KMS-11 (cell line): ENCODE measurements around the gene CD83.

Source experiments
- H2AFZ ChIP-seq: fragments of 200-600 bp; sonication (generic); 2 replicates; pipeline ENCODE4 v1.6.1; 2016; ENCODE audit warnings: antibody characterized with exemption, mixed run types, low read depth
- H3K27ac ChIP-seq: fragments of 200-600 bp; sonication (generic); 2 replicates; pipeline ENCODE4 v1.6.1; 2016; ENCODE audit warnings: mild to moderate bottlenecking, mixed run types
- H3K27me3 ChIP-seq: fragments of 200-600 bp; sonication (generic); 2 replicates; pipeline ENCODE4 v1.6.1; 2017; ENCODE audit warnings: mild to moderate bottlenecking, low read depth, mixed run types, moderate library complexity; ENCODE audit not compliant: insufficient read depth
- H3K36me3 ChIP-seq: fragments of 200-600 bp; sonication (generic); 2 replicates; pipeline ENCODE4 v1.6.1; 2017; ENCODE audit warnings: mild to moderate bottlenecking, mixed run types; ENCODE audit not compliant: insufficient read depth
- H3K4me1 ChIP-seq: fragments of 200-600 bp; sonication (generic); 2 replicates; pipeline ENCODE4 v1.6.1; 2016; ENCODE audit warnings: mild to moderate bottlenecking, low read depth, mixed run types; ENCODE audit not compliant: poor library complexity, severe bottlenecking
- H3K4me2 ChIP-seq: fragments of 200-600 bp; sonication (generic); 2 replicates; pipeline ENCODE4 v1.7.0; 2016; ENCODE audit warnings: mild to moderate bottlenecking, mixed run types
- H3K4me3 ChIP-seq: fragments of 200-600 bp; sonication (generic); IDR thresholded peaks from 2 replicates; pipeline ENCODE4 v1.6.1; 2017; ENCODE audit warnings: low read depth, low read length, mixed read lengths; ENCODE audit not compliant: insufficient read depth
- H3K79me2 ChIP-seq: fragments of 200-600 bp; sonication (generic); 2 replicates; pipeline ENCODE4 v1.6.1; 2016; ENCODE audit warnings: low read depth, mixed run types; ENCODE audit not compliant: insufficient read depth
- H3K9ac ChIP-seq: fragments of 200-600 bp; sonication (generic); 2 replicates; pipeline ENCODE4 v1.6.1; 2016; ENCODE audit warnings: mild to moderate bottlenecking, mixed run types
- H4K20me1 ChIP-seq: fragments of 200-600 bp; sonication (generic); 2 replicates; pipeline ENCODE4 v1.6.1; 2016; ENCODE audit warnings: mild to moderate bottlenecking, mixed run types; ENCODE audit not compliant: insufficient read depth
- TF ChIP-seq, protein P1 (sequence below): fragments of 200-600 bp; sonication (generic); conservative IDR thresholded peaks from 2 replicates; pipeline ENCODE4 v1.6.1; 2017; ENCODE audit warnings: low read depth, mild to moderate bottlenecking, antibody characterized with exemption, low read length, moderate library complexity, mixed read lengths

The CD83 gene

DNA sequence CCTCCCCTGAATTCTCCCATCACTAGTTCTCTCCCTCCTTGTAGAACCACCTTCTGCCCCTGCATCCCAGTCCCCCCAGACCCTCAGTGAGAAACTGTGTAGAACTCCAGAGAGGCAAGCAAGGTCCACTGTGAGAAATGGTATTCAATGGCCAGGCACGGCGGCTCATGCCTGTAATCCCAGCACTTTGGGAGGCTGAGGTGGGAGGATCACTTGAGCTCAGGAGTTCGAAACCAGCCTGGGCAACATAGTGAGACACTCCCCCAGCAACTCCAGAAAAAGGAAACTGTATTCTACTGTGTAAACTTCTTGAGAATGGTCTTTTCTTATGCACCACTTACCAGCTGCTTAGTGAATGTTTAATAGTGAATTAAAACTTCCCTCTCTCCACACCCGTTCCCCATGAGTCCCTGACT, 8.2 kb upstream of the CD83 start:
- no peak overlapping the region for H3K4me3 ChIP-seq

DNA sequence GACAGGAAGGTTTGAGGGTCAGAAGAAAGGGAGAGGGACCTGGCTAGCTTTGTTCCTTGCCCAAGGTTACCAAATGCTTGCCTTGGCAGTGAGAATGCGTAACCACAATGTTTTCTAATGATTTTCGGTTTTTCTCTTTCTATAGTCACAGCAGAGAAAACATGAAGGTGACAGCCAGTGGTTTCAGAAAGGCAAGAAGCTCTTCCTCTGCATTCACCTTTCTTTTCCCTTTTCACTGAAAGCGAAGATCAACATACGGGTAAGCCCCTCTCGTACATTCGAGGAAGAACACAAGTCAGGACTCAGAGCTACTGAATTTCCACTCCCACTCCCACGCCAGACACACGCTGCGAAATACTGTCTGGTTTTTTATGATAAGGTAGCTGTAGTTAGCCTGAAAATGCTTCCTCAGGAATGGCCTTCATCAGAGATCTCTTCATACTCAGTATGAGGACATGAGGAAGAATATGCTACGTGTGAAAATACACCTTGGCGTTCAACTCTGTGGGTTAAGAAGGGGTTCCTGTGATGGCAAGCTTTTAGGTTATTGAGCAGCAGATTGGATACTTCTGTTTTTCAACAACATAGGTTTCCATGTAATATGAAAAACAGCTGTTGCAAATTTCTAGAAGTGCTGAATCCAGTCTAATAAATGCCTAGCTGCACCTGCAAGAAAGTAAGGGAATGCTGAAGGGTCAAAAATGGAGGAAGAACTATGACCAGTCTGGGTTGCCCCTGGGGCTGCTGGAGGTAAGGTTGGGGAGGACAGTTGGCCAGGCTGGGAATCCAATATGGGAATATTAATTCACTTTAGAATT, 7.4 kb upstream of the CD83 start:
- Histone ChIP-seq H3K4me1 (peaks cover 22% of the 10 kb centered on the region), H3K4me2 (peak overlapping the region; percentile 65; the same call in 1 of the 2 replicates), H4K20me1 (no peaks in the 10 kb centered on the region), H2AFZ (no peak overlapping the region), H3K27me3 (peaks cover 46% of the 10 kb centered on the region), H3K79me2 (no peaks in the 10 kb centered on the region), H3K9ac (no peak overlapping the region), H3K36me3 (no peaks in the 10 kb centered on the region), H3K4me3 (no peak overlapping the region), H3K27ac (no peak overlapping the region)
- TF ChIP-seq, protein P1, sequence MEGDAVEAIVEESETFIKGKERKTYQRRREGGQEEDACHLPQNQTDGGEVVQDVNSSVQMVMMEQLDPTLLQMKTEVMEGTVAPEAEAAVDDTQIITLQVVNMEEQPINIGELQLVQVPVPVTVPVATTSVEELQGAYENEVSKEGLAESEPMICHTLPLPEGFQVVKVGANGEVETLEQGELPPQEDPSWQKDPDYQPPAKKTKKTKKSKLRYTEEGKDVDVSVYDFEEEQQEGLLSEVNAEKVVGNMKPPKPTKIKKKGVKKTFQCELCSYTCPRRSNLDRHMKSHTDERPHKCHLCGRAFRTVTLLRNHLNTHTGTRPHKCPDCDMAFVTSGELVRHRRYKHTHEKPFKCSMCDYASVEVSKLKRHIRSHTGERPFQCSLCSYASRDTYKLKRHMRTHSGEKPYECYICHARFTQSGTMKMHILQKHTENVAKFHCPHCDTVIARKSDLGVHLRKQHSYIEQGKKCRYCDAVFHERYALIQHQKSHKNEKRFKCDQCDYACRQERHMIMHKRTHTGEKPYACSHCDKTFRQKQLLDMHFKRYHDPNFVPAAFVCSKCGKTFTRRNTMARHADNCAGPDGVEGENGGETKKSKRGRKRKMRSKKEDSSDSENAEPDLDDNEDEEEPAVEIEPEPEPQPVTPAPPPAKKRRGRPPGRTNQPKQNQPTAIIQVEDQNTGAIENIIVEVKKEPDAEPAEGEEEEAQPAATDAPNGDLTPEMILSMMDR: no peak

More for the DNA sequence above, 8.2 kb upstream of the CD83 start:
- no peak overlapping the region for H3K9ac ChIP-seq
- peak overlapping the region; percentile 65; the same call in 1 of the 2 replicates for H3K4me2 ChIP-seq
- H3K36me3 ChIP-seq: no peaks in the 10 kb centered on the region
- no peak overlapping the region for H3K27ac ChIP-seq
- TF ChIP-seq, protein P1: no peak
- H2AFZ ChIP-seq: no peak overlapping the region
- H3K79me2 ChIP-seq: no peaks in the 10 kb centered on the region
- peaks cover 22% of the 10 kb centered on the region for H3K4me1 ChIP-seq
- H3K27me3 ChIP-seq: peaks cover 46% of the 10 kb centered on the region
- no peaks in the 10 kb centered on the region for H4K20me1 ChIP-seq

DNA sequence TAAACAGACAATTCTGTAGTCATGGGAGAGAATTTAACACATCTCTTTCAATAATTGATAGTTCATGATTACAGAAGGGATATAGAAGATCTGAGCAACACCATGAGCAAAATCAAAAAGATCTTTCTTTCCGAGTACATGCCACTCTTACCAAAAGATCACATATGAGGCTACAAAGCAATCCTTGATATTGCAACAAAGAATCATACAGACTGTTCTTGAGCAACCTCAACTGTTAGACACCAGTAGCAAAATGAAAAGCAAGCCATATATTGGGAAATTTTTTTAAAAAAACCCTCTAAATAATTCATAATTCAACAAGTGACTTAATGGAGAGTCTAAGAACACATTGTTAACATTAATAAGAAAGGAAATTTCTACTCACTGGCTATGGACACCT, 3.6 kb upstream of the CD83 start:
- H2AFZ ChIP-seq: no peak overlapping the region
- H3K9ac ChIP-seq: no peak overlapping the region
- peaks cover 28% of the 10 kb centered on the region for H3K27me3 ChIP-seq
- H3K36me3 ChIP-seq: no peaks in the 10 kb centered on the region
- H4K20me1 ChIP-seq: no peaks in the 10 kb centered on the region
- no peak overlapping the region for H3K27ac ChIP-seq
- no peak overlapping the region for H3K4me3 ChIP-seq
- no peak overlapping the region for H3K4me2 ChIP-seq
- peaks cover 23% of the 10 kb centered on the region for H3K4me1 ChIP-seq
- TF ChIP-seq, protein P1: no peak
- H3K79me2 ChIP-seq: no peaks in the 10 kb centered on the region

DNA sequence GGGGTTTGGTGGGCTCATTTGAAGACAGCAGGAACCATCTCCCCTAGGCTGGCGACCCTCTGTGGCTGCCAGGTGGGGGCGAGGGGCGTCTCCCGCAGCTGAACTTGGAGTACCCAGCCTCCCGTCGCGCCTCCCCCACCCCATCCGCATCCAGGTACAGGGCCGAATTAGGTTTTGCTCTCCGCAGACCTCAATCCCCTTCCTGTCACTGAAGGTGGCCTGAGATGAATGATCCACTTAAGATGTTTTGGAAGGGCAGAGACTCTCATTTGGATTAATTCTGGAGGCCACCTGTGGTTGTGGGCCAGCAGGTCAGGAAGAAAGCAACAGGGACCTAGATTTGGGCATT, 493 bp downstream of the CD83 start:
- no peaks in the 10 kb centered on the region for H3K79me2 ChIP-seq

More for the DNA sequence above, 493 bp downstream of the CD83 start:
- Histone ChIP-seq H3K27me3 (no peaks in the 10 kb centered on the region), H3K27ac (no peak overlapping the region), H3K4me1 (peaks cover 6% of the 10 kb centered on the region), H3K36me3 (no peaks in the 10 kb centered on the region), H3K4me2 (peak overlapping the region; percentile 96), H3K4me3 (peak overlapping the region; percentile 36), H3K9ac (peak overlapping the region; percentile 57; the same call in 1 of the 2 replicates), H2AFZ (peak overlapping the region; percentile 92), H4K20me1 (no peaks in the 10 kb centered on the region)
- TF ChIP-seq, protein P1: no peak
